ENCODE data around the gene COL16A1.

DNA sequence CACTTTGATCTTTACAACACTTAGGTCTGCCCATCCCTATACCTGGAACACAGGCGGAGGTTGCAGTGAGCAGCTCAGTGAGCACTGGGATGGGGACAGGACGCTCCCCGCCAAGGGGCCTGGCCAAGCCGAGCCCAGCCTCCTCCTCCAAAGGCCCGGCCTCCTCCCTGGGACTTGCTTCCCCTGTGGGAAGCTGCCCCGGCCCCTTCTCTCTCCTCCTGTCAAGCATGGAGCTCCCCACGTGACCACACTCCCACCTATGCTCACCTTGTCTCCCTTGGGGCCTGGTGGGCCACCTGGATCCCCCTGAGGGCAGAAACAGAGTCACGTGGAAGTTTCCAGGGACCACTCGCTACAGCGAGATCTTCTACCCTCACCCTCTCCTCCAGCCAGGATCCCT is 12.9 kb downstream of the COL16A1 start:
- TF ChIP-seq, protein P1, sequence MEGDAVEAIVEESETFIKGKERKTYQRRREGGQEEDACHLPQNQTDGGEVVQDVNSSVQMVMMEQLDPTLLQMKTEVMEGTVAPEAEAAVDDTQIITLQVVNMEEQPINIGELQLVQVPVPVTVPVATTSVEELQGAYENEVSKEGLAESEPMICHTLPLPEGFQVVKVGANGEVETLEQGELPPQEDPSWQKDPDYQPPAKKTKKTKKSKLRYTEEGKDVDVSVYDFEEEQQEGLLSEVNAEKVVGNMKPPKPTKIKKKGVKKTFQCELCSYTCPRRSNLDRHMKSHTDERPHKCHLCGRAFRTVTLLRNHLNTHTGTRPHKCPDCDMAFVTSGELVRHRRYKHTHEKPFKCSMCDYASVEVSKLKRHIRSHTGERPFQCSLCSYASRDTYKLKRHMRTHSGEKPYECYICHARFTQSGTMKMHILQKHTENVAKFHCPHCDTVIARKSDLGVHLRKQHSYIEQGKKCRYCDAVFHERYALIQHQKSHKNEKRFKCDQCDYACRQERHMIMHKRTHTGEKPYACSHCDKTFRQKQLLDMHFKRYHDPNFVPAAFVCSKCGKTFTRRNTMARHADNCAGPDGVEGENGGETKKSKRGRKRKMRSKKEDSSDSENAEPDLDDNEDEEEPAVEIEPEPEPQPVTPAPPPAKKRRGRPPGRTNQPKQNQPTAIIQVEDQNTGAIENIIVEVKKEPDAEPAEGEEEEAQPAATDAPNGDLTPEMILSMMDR (IDR thresholded peaks at IDR 0.05; ENCODE audit: borderline replicate concordance, extremely low read depth, low read length, poor library complexity, severe bottlenecking), result no peak
- TF ChIP-seq EZH2 (IDR thresholded peaks at IDR 0.05; ENCODE audit: borderline replicate concordance, low read depth, low read length, severe bottlenecking), result no peak
